ENCODE results near the gene SEC14L5.
"Not testable (repeated sequence)": the region's sequence is repeated elsewhere in the genome, so short reads cannot be mapped to it uniquely, and the experiment has no call there.

The SEC14L5 gene

DNA sequence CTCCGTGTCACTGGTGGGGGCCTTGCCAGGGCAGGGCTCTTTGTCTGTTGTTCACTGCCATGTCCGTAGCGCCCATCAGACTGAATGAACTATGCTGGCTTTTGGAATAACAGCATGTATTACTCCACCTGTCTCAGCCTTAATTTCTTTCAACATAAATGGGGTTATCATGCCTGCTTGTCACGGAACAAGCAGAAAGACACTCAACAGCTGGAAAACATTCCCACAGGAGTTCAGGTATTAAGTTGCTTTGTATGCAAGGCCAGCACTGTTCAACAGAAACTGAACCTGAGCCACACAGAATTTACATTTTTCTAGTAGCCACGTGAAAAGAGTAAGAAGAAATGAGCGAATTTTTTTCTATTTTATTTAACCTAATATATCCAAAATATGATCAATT, 34.3 kb upstream of the SEC14L5 start:
- Mint-ChIP-seq H3K36me3 (peaks cover 5 to 6% of the 10 kb centered on the region in 2 donors), H3K27me3 (peaks cover 19 to 21% of the 10 kb centered on the region in 2 donors), H3K27ac (no peak overlapping the region), H3K9me3 (peaks cover 8 to 14% of the 10 kb centered on the region in 2 donors), H3K4me3 (no peak overlapping the region), H3K4me1 (no peaks in the 10 kb centered on the region)
- ATAC-seq (replicated peaks) = no peak
- no peak for DNase-seq

GRCh38 chr16:4924593-4925292, 33.4 kb upstream of the SEC14L5 start:
- H3K27me3 Mint-ChIP-seq = peaks cover 17 to 26% of the 10 kb centered on the region in 2 donors
- H3K9me3 Mint-ChIP-seq = peaks cover 11 to 14% of the 10 kb centered on the region in 2 donors
- no peak overlapping the region for H3K27ac Mint-ChIP-seq
- peaks cover 6 to 10% of the 10 kb centered on the region in 2 donors for H3K36me3 Mint-ChIP-seq
- no peak for DNase-seq
- no peak overlapping the region for H3K4me3 Mint-ChIP-seq
- no peak for ATAC-seq (replicated peaks)
- no peaks in the 10 kb centered on the region for H3K4me1 Mint-ChIP-seq

DNA sequence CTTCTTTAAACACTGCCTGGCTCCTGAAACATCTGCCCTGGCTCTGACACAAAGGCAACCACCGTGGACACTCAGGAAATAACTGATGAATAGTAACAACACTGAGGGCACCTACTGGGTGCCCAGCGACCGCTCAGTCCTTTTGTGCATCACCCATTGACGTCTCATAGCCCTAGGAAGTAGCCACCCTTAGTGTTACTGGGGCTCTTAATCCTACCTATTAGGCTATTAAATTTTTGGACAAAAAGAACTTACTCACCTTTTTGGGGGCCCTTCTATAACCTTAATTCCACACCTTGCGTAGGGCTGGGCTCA, 32.9 kb upstream of the SEC14L5 start:
- Mint-ChIP-seq H3K4me3 (no peak overlapping the region), H3K36me3 (peaks cover 6 to 10% of the 10 kb centered on the region in 2 donors), H3K9me3 (peaks cover 11 to 14% of the 10 kb centered on the region in 2 donors), H3K4me1 (no peaks in the 10 kb centered on the region), H3K27me3 (peaks cover 18 to 26% of the 10 kb centered on the region in 2 donors), H3K27ac (no peak overlapping the region)
- no peak for ATAC-seq (replicated peaks)
- no peak for DNase-seq

GRCh38 chr16:4925791-4926190, 32.3 kb upstream of the SEC14L5 start:
- Mint-ChIP-seq H3K4me3 (no peak overlapping the region), H3K27me3 (peaks cover 23 to 28% of the 10 kb centered on the region in 2 donors), H3K9me3 (peaks cover 11 to 14% of the 10 kb centered on the region in 2 donors), H3K4me1 (no peaks in the 10 kb centered on the region), H3K27ac (no peak overlapping the region), H3K36me3 (peaks cover 6 to 10% of the 10 kb centered on the region in 2 donors)
- DNase-seq (no peak), ATAC-seq (replicated peaks) (no peak)

DNA sequence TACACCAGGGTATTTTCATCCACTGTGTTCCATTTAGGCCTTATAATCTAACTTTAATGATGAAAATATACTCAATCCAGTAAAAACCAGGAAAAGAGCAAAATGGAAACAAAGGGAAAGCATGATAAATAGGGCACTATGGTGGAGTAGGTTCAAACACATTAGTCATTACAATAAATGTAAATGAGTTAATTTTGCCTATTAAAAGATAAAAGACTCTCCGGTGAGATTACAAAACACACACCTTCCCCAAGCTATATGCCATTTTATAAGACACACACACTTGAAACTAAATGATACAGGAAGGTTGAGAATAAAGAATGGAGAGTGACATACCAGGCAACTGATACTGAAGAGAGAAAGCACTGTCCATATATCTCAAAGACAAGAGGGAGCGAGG, 31.2 kb upstream of the SEC14L5 start:
- Mint-ChIP-seq H3K27ac (no peak overlapping the region), H3K36me3 (peaks cover 6 to 10% of the 10 kb centered on the region in 2 donors), H3K4me3 (no peak overlapping the region), H3K27me3 (peaks cover 25 to 32% of the 10 kb centered on the region in 2 donors), H3K4me1 (no peaks in the 10 kb centered on the region), H3K9me3 (peaks cover 11 to 14% of the 10 kb centered on the region in 2 donors)
- DNase-seq (no peak), ATAC-seq (replicated peaks) (no peak)

GRCh38 chr16:4927661-4928060, 30.5 kb upstream of the SEC14L5 start:
- ATAC-seq (replicated peaks) (no peak), DNase-seq (no peak)
- no peaks in the 10 kb centered on the region for H3K4me1 Mint-ChIP-seq
- no peak overlapping the region for H3K4me3 Mint-ChIP-seq
- H3K36me3 Mint-ChIP-seq = peaks cover 6 to 10% of the 10 kb centered on the region in 2 donors
- H3K27me3 Mint-ChIP-seq = peaks cover 25 to 32% of the 10 kb centered on the region in 2 donors
- H3K9me3 Mint-ChIP-seq = peaks cover 11 to 14% of the 10 kb centered on the region in 2 donors
- H3K27ac Mint-ChIP-seq = no peak overlapping the region

- no peak overlapping the region for H3K27ac Mint-ChIP-seq
- DNase-seq (no peak), ATAC-seq (replicated peaks) (no peak)
- H3K36me3 Mint-ChIP-seq = peaks cover 6 to 10% of the 10 kb centered on the region in 2 donors
- peaks cover 11 to 14% of the 10 kb centered on the region in 2 donors for H3K9me3 Mint-ChIP-seq
- H3K4me3 Mint-ChIP-seq = no peak overlapping the region
- H3K4me1 Mint-ChIP-seq = no peaks in the 10 kb centered on the region
- peaks cover 21 to 32% of the 10 kb centered on the region in 2 donors for H3K27me3 Mint-ChIP-seq
These were observed 29.9 kb upstream of the SEC14L5 start for GRCh38 chr16:4928227-4928626.

GRCh38 chr16:4929619-4930018, 28.5 kb upstream of the SEC14L5 start:
- DNase-seq; H3K27ac Mint-ChIP-seq; ATAC-seq (replicated peaks); H3K4me1 Mint-ChIP-seq; H3K4me3 Mint-ChIP-seq; H3K36me3 Mint-ChIP-seq: not testable (repeated sequence)
- Mint-ChIP-seq H3K9me3 (peaks cover 11 to 14% of the 10 kb centered on the region in 2 donors), H3K27me3 (peaks cover 27 to 37% of the 10 kb centered on the region in 2 donors)

- Mint-ChIP-seq H3K4me1 (peaks cover 0 to 2% of the 10 kb centered on the region in 2 donors), H3K4me3 (no peak overlapping the region), H3K36me3 (peaks cover 6 to 10% of the 10 kb centered on the region in 2 donors), H3K27ac (no peak overlapping the region), H3K27me3 (peaks cover 35 to 44% of the 10 kb centered on the region in 2 donors), H3K9me3 (peaks cover 8% of the 10 kb centered on the region in 2 donors)
- ATAC-seq (replicated peaks) (no peak), DNase-seq (no peak)
These were observed 26.7 kb upstream of the SEC14L5 start for GRCh38 chr16:4931381-4931780.

DNA sequence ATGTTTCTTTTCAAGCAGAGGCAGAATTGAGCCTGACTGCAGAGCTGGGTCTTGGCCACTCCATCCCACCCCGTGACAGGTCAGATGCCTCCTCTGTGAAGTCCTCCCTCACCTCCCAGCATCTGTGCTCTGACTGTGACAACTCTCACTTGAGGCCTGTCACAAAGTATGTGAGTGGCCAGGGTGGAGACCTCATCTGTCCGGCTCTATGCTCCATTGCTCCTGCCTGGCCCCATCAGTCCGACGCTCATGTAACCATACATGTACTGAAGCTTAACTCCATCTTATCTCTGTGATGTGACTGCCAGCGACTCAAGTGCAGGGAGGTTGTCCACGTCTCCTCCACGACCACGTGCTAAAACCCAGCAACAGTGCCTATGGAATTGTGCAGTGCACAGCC, 24.7 kb upstream of the SEC14L5 start:
- DNase-seq (no peak), ATAC-seq (replicated peaks) (no peak)
- peaks cover 6 to 13% of the 10 kb centered on the region in 2 donors for H3K4me1 Mint-ChIP-seq
- no peak overlapping the region for H3K27ac Mint-ChIP-seq
- H3K27me3 Mint-ChIP-seq = peaks cover 49 to 61% of the 10 kb centered on the region in 2 donors
- peaks cover 0 to 4% of the 10 kb centered on the region in 2 donors for H3K36me3 Mint-ChIP-seq
- peaks cover 0 to 3% of the 10 kb centered on the region in 2 donors for H3K9me3 Mint-ChIP-seq
- no peak overlapping the region for H3K4me3 Mint-ChIP-seq

DNA sequence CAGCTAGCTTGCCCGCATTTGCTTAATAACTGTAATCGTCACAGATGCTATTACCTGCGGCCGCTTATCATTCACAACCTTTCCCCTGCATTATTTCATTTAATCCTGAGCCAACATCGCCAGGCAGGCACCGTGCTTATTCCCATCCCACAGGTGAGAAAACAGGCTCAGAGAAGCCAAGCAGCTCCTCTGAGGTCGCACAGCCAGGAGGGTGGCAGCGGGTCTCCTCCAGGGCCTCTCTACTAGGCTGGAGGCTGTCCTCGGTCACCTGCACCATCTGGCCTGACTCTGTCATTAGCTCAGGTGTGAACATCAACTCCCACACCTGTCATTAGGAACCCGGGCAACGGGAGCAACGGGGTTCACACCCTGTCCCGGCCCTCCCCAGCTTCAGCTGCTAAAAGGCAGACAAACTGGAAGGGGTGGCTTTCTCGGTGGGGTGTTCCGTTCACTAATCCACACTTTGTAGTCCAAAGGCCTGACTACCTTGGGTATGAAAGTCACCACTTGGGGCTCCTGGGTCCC, 24.2 kb upstream of the SEC14L5 start:
- peaks cover 54 to 66% of the 10 kb centered on the region in 2 donors for H3K27me3 Mint-ChIP-seq
- DNase-seq = no peak
- ATAC-seq (replicated peaks) = no peak
- peaks cover 0 to 3% of the 10 kb centered on the region in 2 donors for H3K9me3 Mint-ChIP-seq
- H3K4me1 Mint-ChIP-seq = peaks cover 6 to 13% of the 10 kb centered on the region in 2 donors
- H3K36me3 Mint-ChIP-seq = peaks cover 0 to 4% of the 10 kb centered on the region in 2 donors
- H3K4me3 Mint-ChIP-seq = no peak overlapping the region
- no peak overlapping the region for H3K27ac Mint-ChIP-seq

GRCh38 chr16:4934591-4934990, 23.5 kb upstream of the SEC14L5 start:
- Mint-ChIP-seq H3K36me3 (no peaks in the 10 kb centered on the region), H3K4me1 (peaks cover 6 to 13% of the 10 kb centered on the region in 2 donors), H3K27ac (no peak overlapping the region), H3K9me3 (no peaks in the 10 kb centered on the region), H3K4me3 (no peak overlapping the region), H3K27me3 (peaks cover 57 to 63% of the 10 kb centered on the region in 2 donors)
- DNase-seq (no peak), ATAC-seq (replicated peaks) (no peak)

- Mint-ChIP-seq H3K4me3 (no peak overlapping the region), H3K27ac (no peak overlapping the region), H3K36me3 (no peaks in the 10 kb centered on the region), H3K9me3 (no peaks in the 10 kb centered on the region), H3K27me3 (peaks cover 56 to 63% of the 10 kb centered on the region in 2 donors), H3K4me1 (peaks cover 6 to 13% of the 10 kb centered on the region in 2 donors)
- ATAC-seq (replicated peaks) (no peak), DNase-seq (no peak)
These were observed 22.8 kb upstream of the SEC14L5 start for GRCh38 chr16:4935241-4935855.

GRCh38 chr16:4936181-4936990, 21.7 kb upstream of the SEC14L5 start:
- H3K27ac Mint-ChIP-seq = no peak overlapping the region
- H3K4me1 Mint-ChIP-seq = peaks cover 6 to 13% of the 10 kb centered on the region in 2 donors
- ATAC-seq (replicated peaks) (peak; percentile 41 to 52), DNase-seq (no peak)
- H3K9me3 Mint-ChIP-seq = no peaks in the 10 kb centered on the region
- no peaks in the 10 kb centered on the region for H3K36me3 Mint-ChIP-seq
- H3K4me3 Mint-ChIP-seq = peak overlapping the region; percentile 81 to 85
- H3K27me3 Mint-ChIP-seq = peaks cover 53 to 57% of the 10 kb centered on the region in 2 donors

All from stimulated activated naive B cell treated with anti-CD40 and anti-IgM and Interleukin-4, amounts not matched to agents 10 μg/mL and 1 μg/mL and 100 μg/mL, for 72 hours (primary cell).